BLaER1 treated with 17β-estradiol and CSF1 and Interleukin-3, amounts not matched to agents 10 nM and 100 nM (cell line): ENCODE measurements around the gene PLAU.
"Not testable (repeated sequence)": the region's sequence is repeated elsewhere in the genome, so short reads cannot be mapped to it uniquely, and the experiment has no call there.

Source experiments
- H3K27ac ChIP-seq, 11 experiments: shearing (Covaris generic); formaldehyde crosslinking; 2 replicates each; pipeline ENCODE4 v1.8.1; 2022
- H3K27me3 ChIP-seq, 11 experiments: shearing (Covaris generic); formaldehyde crosslinking; 2 replicates each; pipeline ENCODE4 v1.8.1; 2022
- H3K36me3 ChIP-seq, 11 experiments: shearing (Covaris generic); formaldehyde crosslinking; 2 replicates each; pipeline ENCODE4 v1.8.1; 2022
- H3K4me1 ChIP-seq, 10 experiments: shearing (Covaris generic); formaldehyde crosslinking; 2 replicates each; pipeline ENCODE4 v1.8.1; 2022
- H3K4me2 ChIP-seq, 11 experiments: shearing (Covaris generic); formaldehyde crosslinking; 2 replicates each; pipeline ENCODE4 v1.8.1; 2022
- H3K4me3 ChIP-seq, 10 experiments: shearing (Covaris generic); formaldehyde crosslinking; 2 replicates each; pipeline ENCODE4 v1.8.1; 2022
- H3K9ac ChIP-seq, 11 experiments: shearing (Covaris generic); formaldehyde crosslinking; 2 replicates each; pipeline ENCODE4 v1.8.1; 2022
- H3K9me3 ChIP-seq, 11 experiments: shearing (Covaris generic); formaldehyde crosslinking; replicated peaks in 1 of 11; 2 replicates each; pipeline ENCODE4 v1.8.1; 2022
- H4K20me1 ChIP-seq, 11 experiments: shearing (Covaris generic); formaldehyde crosslinking; 2 replicates each; pipeline ENCODE4 v1.8.1; 2022
- Cebpa-rat ChIP-seq, 11 experiments: shearing (Covaris generic); IDR thresholded peaks; 2 replicates each; pipeline ENCODE4 v1.8.1; 2022

PLAU gene

GRCh38 chr10:73879296-73880173 is 31.4 kb upstream of the PLAU start:
- no peak overlapping the region for H3K27ac ChIP-seq
- peak overlapping the region; percentile 18 to 55 (median 27); a peak in 18 of 22 replicates for H3K4me2 ChIP-seq
- peaks cover 14 to 43% (median 32%) of the 10 kb centered on the region in 10 experiments; a peak in 18 of 20 replicates for H3K4me1 ChIP-seq
- H3K9me3 ChIP-seq, result no peaks in the 10 kb centered on the region
- H3K27me3 ChIP-seq, result no peaks in the 10 kb centered on the region
- no peak overlapping the region for H3K4me3 ChIP-seq
- H4K20me1 ChIP-seq, result no peaks in the 10 kb centered on the region; a peak in 1 of 22 replicates
- TF ChIP-seq Cebpa-rat (IDR thresholded peaks at IDR 0.05), result no peak
- peak overlapping the region in 3 of 11 experiments; percentile 6 to 25 (median 25); a peak in 2 of 22 replicates for H3K9ac ChIP-seq
- H3K36me3 ChIP-seq, result no peaks in the 10 kb centered on the region

DNA sequence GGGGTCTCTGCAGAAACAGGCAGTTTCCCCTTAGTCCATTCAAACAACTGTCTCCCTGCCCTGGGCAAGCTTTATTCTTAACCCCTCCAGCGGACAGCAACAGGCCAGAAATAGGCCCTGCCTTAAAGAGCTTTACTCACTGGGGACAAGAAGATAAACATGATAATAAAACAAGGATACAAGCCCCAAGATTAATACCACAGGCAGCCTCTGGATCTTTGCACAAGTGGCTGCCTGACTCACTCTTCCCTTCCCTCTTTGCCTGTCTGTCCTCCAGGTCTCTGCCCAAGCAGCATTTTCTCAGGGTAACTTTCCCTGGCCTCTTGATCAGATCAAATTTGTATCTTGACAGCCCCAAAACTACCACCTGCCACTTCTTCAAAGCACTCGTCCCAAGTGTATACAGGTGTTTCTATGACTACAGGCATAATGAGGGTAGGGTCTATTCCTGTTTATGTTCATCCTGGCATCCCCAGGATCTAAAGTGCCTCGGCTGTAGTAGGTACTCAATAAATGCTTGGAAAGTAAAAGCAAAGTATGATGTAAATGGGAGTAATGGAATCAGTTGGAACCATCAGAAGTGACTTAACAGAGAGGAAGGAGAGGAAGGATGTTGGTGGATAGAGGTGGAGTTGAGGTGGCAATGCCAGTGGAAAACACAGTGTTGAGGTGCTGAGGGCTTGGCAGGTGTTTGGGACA is 29.6 kb upstream of the PLAU start:
- no peaks in the 10 kb centered on the region for H3K36me3 ChIP-seq

GRCh38 chr10:73884017-73884416 is 26.9 kb upstream of the PLAU start:
- TF ChIP-seq Cebpa-rat (IDR thresholded peaks at IDR 0.05), result no peak
- Histone ChIP-seq H3K9me3 (no peaks in the 10 kb centered on the region), H4K20me1 (no peaks in the 10 kb centered on the region; a peak in 1 of 22 replicates), H3K4me1 (peaks cover 36 to 52% (median 42%) of the 10 kb centered on the region in 10 experiments), H3K9ac (no peak overlapping the region), H3K4me3 (no peak overlapping the region), H3K36me3 (no peaks in the 10 kb centered on the region), H3K27ac (no peak overlapping the region), H3K4me2 (no peak overlapping the region), H3K27me3 (no peaks in the 10 kb centered on the region)

More for the DNA sequence above, 29.6 kb upstream of the PLAU start:
- no peak overlapping the region for H3K27ac ChIP-seq
- no peak overlapping the region for H3K4me3 ChIP-seq
- peaks cover 10 to 29% (median 19%) of the 10 kb centered on the region in 10 experiments for H3K4me1 ChIP-seq
- H3K9me3 ChIP-seq, result no peaks in the 10 kb centered on the region
- TF ChIP-seq Cebpa-rat (IDR thresholded peaks at IDR 0.05), result no peak
- H3K9ac ChIP-seq, result no peak overlapping the region
- H4K20me1 ChIP-seq, result no peaks in the 10 kb centered on the region; a peak in 1 of 22 replicates
- no peaks in the 10 kb centered on the region for H3K27me3 ChIP-seq
- H3K4me2 ChIP-seq, result no peak overlapping the region

DNA sequence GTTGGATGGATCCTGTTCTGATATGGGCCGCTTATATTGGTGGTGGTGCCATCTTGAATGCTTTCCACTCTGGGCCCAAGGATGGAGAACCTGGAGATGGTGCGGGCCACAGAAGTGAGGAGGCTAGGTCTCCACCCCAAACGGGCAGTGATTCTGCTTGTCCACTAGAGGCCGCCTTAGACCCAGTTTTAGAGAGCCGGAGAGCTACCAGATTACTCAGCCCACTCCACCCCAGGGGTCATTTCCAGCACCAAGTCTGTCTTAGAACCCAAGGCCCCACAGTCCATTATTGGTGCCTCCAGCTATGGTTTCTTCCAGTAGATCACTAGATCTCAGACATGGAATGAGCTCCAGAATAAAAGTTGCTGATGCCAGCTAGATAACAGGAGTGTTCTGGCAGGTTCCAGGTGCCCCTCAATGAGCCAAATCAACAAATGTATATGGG is 24.8 kb upstream of the PLAU start:
- Histone ChIP-seq H3K4me3 (no peak overlapping the region), H3K9ac (peak overlapping the region in 2 of 11 experiments; percentile 26 to 30; a peak in 2 of 22 replicates), H3K27ac (peak overlapping the region in 4 of 11 experiments; percentile 14 to 53 (median 26); a peak in 2 of 22 replicates), H3K4me2 (peak overlapping the region in 6 of 11 experiments; percentile 39 to 91 (median 80); a peak in 7 of 22 replicates), H3K36me3 (no peaks in the 10 kb centered on the region), H3K27me3 (no peaks in the 10 kb centered on the region), H4K20me1 (no peaks in the 10 kb centered on the region), H3K9me3 (no peaks in the 10 kb centered on the region), H3K4me1 (peaks cover 46 to 54% (median 48%) of the 10 kb centered on the region in 10 experiments)
- TF ChIP-seq Cebpa-rat (IDR thresholded peaks at IDR 0.05), result no peak

GRCh38 chr10:73886661-73887293 is 24.2 kb upstream of the PLAU start:
- H3K4me2 ChIP-seq, result peak overlapping the region; percentile 10 to 91 (median 47); a peak in 19 of 22 replicates
- no peaks in the 10 kb centered on the region for H3K27me3 ChIP-seq
- peak overlapping the region in 9 of 11 experiments; percentile 10 to 64 (median 36); a peak in 12 of 22 replicates for H3K27ac ChIP-seq
- no peak overlapping the region for H3K4me3 ChIP-seq
- H3K9ac ChIP-seq, result peak overlapping the region in 6 of 11 experiments; percentile 3 to 30 (median 25); a peak in 5 of 22 replicates
- peaks cover 47 to 56% (median 50%) of the 10 kb centered on the region in 10 experiments for H3K4me1 ChIP-seq
- no peaks in the 10 kb centered on the region for H3K36me3 ChIP-seq
- no peaks in the 10 kb centered on the region for H4K20me1 ChIP-seq
- TF ChIP-seq Cebpa-rat (IDR thresholded peaks at IDR 0.05), result no peak
- H3K9me3 ChIP-seq, result no peaks in the 10 kb centered on the region

GRCh38 chr10:73887294-73888039 is 23.5 kb upstream of the PLAU start:
- peaks cover 46 to 58% (median 50%) of the 10 kb centered on the region in 10 experiments for H3K4me1 ChIP-seq
- no peaks in the 10 kb centered on the region for H4K20me1 ChIP-seq
- no peaks in the 10 kb centered on the region for H3K9me3 ChIP-seq
- peak overlapping the region in 8 of 11 experiments; percentile 3 to 33 (median 20); a peak in 8 of 22 replicates for H3K9ac ChIP-seq
- H3K27ac ChIP-seq, result peak overlapping the region in 9 of 11 experiments; percentile 2 to 74 (median 53); a peak in 13 of 22 replicates
- peak overlapping the region in 10 of 11 experiments; percentile 16 to 91 (median 50); a peak in 20 of 22 replicates for H3K4me2 ChIP-seq
- TF ChIP-seq Cebpa-rat (IDR thresholded peaks at IDR 0.05), result no peak
- H3K36me3 ChIP-seq, result no peaks in the 10 kb centered on the region
- H3K4me3 ChIP-seq, result no peak overlapping the region
- H3K27me3 ChIP-seq, result no peaks in the 10 kb centered on the region

DNA sequence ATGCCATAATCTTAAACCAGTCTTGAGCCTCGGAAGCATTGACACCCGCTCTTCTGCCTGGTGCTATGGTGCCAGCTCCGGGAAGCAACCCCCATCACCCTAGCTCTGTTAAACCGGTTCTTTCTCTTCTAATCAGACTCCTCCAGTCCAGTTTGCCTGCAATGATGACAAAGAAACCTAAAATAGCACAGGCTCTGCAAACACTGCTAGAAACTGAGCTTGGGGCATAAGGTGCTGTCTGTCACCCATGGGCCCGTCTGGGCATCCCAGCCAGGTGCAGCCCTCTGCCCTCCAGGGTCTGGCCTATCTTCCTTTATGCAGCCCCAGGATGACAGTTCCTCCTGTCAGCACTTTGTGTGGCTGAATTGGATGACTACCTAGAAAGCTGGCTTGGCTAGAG is 22.4 kb upstream of the PLAU start:
- Histone ChIP-seq H4K20me1 (no peaks in the 10 kb centered on the region), H3K27me3 (no peaks in the 10 kb centered on the region), H3K9ac (peak overlapping the region in 9 of 11 experiments; percentile 5 to 39 (median 16); a peak in 8 of 22 replicates), H3K4me1 (peaks cover 46 to 64% (median 50%) of the 10 kb centered on the region in 10 experiments), H3K27ac (peak overlapping the region in 10 of 11 experiments; percentile 31 to 74 (median 56); a peak in 20 of 22 replicates), H3K4me2 (peak overlapping the region; percentile 28 to 91 (median 66)), H3K36me3 (no peaks in the 10 kb centered on the region), H3K4me3 (no peak overlapping the region), H3K9me3 (no peaks in the 10 kb centered on the region)
- TF ChIP-seq Cebpa-rat (IDR thresholded peaks at IDR 0.05), result no peak

DNA sequence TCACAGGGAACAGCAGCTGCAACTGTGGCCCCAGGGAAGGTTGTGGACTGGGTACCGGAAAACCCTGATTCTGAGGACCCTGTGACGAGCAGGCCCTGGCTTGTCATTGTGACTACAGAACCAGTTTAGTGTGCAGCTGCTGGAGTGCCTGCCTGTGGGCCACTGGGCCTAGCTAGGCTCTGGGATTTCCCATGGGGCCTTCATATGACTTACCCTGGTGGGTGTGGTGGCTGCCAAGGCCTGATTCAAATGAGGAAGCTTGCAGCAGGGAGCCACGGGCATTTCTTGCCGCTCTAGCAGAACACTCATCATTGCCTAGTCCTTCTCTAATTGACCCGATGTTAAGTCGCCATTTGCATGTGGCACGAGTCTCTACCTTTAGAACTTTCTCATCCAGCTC is 21.9 kb upstream of the PLAU start:
- H3K9me3 ChIP-seq, result no peaks in the 10 kb centered on the region
- peak overlapping the region; percentile 28 to 91 (median 66) for H3K4me2 ChIP-seq
- no peaks in the 10 kb centered on the region for H3K36me3 ChIP-seq
- peaks cover 47 to 65% (median 51%) of the 10 kb centered on the region in 10 experiments for H3K4me1 ChIP-seq
- no peak overlapping the region for H3K4me3 ChIP-seq
- H3K9ac ChIP-seq, result peak overlapping the region in 9 of 11 experiments; percentile 5 to 39 (median 16); a peak in 8 of 22 replicates
- H3K27me3 ChIP-seq, result no peaks in the 10 kb centered on the region
- no peak for TF ChIP-seq Cebpa-rat (IDR thresholded peaks at IDR 0.05)
- no peaks in the 10 kb centered on the region for H4K20me1 ChIP-seq
- peak overlapping the region in 10 of 11 experiments; percentile 31 to 74 (median 56); a peak in 19 of 22 replicates for H3K27ac ChIP-seq

DNA sequence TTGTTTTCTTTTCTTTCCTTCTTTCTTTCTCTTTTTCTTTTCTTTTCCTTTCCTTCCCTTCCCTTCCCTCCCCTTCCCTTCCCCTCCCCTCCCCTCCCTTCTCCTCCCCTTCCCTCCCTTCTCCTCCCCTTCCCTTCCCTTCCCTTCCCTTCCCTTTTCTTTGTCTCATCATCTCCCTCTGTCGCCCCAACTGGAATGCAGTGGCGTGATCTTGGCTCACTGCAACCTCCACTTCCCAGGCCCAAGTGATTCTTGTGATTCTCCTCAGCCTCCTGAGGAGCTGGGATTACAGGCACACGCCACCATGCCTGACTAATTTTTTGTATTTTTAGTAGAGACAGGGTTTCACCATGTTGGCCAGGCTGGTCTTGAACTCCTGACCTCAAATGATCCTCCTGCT is 21.5 kb upstream of the PLAU start:
- not testable (repeated sequence) for H4K20me1 ChIP-seq, H3K27me3 ChIP-seq, H3K9me3 ChIP-seq, H3K4me3 ChIP-seq, H3K36me3 ChIP-seq, H3K9ac ChIP-seq
- H3K27ac ChIP-seq, result peak overlapping the region in 8 of 11 experiments; percentile 11 to 41 (median 33); a peak in 10 of 22 replicates
- H3K4me2 ChIP-seq, result peak overlapping the region; percentile 26 to 60 (median 43); a peak in 18 of 22 replicates
- H3K4me1 ChIP-seq, result peaks cover 51 to 69% (median 55%) of the 10 kb centered on the region in 10 experiments
